HG03095 (cell line): ENCODE results near the gene SHROOM3.

Experiments used
- ATAC-seq: cut with Tn5 transposase; IDR thresholded peaks from one replicate; pipeline ENCODE4 v1.9.1; 2021; ENCODE audit warnings: moderate library complexity; ENCODE audit not compliant: unreplicated experiment

Gene SHROOM3

DNA sequence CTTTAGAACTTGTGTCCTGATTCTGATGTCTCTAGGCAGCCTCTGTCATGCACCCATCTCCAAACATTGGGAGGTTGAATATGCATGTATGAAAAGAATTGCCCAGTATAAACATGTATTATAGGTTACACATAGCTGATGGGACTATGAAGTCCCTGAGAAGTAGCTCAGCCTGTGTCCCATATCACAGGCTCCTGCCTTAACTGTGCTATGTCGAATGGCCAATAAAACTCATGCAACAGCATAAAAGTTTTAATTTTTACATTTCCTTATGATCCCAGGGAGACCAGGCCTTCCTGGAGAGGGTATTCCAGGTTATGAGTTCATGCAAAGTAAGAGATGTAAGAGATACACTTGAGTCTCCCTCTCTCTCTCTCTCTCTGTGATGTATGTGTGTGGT lies 217.4 kb downstream of the SHROOM3 start:
- no peak for ATAC-seq

DNA sequence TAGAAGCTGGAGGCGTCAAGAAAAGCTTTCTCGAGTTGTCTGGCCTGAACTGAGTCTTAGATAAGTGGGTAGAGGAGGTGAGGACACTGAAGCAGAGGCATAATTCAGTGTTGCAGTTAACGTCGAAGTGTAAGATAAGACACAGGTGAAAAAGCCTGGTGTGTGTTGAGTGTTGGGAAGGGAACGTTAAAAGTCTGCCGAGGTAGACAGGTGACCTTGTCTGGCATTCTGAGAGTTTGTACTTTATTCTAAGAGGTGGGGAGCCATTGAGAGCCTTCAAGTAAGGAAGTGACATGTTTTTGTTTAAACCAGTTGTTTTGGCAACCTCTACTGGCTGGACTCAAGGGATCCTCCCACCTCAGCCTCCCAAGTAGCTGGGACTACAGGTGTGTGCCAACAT lies 219.1 kb downstream of the SHROOM3 start:
- ATAC-seq: no peak

DNA sequence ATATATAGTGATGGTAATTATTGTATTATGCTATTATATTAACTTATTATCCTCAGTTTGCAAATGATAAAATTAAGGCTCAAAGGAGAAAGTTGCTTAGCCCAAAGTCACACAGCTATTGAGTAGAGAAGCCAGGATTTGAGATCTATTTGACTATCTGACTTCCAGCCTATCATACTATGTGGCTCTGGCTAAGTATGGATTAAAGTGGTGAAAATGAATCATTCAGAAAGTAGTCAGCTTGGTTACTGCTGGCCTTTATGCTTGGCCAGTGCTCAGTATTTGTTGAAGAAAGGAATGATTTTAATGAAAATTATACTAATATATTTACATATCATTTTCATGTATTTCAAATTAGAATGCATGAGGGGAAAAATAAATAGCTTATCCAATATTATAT lies 219.8 kb downstream of the SHROOM3 start:
- ATAC-seq: no peak

DNA sequence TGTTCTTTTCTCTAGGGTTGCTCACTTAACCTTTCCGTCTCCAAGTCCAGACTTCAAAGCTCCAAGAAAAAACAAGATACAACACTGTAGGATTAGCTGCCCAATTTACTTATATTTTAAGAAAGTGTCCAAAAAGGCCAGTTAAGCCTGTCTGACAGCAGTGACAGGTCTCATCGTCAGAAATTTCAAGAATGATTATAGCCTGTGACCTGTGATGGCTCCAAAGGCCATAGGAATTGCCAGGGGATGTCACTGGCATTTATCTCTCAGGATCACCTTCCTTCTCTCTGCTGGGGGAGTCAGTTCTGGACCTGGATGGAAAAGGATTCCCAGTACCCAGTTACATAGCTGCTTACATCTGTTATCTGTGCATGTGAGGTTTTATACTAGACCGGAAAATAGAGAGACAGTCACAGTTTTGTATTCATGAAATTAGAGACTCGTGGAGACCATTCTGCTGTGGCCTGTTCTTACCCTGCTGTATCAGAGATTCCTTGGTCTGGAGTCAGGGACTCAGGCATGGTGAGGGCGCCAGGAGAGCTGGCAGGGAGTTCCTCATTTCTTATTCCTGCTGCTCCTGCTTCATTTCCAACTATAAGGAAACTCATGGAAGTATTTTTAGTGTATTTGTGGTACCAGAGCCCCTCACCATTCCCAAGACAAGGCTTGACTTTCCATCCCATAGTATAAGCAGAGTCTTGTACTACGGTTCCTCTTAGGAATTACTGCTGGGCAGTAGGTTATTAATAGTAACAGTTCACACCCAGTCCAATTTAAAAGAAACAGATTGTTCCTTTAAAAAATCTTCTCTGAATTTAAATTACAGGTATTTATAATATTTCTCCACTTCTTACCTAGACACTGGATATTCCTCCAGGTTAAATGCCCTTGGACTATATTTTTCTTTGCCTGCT lies 220.8 kb downstream of the SHROOM3 start:
- no peak for ATAC-seq

DNA sequence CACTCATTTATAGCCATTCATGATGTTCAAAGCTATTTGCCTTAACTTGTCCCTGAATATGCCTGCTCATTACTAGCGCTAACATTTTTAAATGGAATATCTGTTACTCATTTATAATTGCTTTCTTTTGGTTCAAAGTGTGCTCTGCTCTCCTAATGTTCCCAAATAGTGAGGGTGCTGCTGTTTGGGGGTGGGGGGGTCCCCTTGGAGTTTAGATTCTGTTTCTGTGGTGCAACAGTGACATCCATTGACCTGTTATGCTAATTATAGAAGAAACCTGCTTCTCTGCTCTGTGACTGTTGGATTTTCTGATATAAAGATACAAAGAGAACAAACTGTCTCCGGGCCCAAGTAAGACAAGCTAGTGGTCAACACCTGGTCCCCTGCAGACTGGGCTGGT lies 222.4 kb downstream of the SHROOM3 start:
- ATAC-seq: no peak

DNA sequence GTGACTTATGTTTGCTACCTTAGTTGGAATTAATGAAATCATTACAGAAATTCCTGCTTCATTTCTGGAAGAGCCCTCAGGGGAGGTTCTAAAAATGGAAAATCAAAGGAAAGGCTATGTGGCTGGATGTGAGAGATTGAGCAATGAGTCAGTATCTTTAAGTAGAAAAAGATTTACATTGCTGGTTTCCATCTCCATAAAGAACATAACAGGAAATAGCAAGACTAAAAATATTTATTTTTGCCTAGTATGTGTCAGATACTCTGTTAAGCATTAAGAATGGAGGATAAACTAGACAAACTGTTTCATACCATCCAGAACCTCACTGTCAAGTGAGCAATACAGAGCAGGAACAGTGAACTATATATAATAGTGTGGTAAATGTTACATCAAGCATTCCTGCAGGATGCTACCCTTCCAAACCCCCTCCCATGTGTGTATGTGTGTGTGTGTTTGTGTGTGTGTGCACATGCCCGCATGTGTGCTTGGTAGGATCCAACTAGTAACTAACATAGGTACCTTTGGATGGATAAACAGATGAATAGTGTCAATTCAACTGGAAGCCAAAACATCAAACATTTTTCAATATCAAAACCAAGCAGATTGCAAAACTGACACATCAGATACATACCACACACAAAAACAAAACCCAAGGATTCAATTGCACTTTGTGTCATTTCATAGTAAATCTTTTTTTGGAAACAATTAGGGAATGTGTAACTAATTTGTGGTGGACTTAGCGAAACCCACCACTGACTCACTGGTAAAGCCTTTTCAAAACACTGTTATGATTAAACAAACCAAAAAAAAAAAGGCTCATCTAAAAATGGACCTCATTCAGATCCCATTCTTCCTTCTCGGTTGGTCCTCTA lies 223.4 kb downstream of the SHROOM3 start:
- no peak for ATAC-seq

DNA sequence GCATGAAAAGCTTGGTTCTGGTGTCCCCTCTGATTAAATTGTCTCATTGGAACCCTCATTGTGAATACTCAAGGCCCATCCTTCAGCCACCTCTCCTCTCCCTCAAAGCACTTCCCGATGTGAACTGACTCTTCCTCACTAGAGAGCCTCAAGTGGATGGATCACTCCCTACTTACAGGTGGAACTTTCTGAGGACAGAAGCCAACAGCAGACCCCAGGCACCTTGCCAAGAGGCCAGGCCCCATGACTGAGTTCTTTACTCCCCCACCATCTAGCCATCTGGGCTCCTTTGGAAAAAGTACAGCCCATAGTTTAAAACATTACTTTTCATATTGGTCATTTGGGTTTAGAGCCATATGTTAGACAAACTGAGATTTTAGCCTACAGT lies 224.1 kb downstream of the SHROOM3 start:
- no peak for ATAC-seq

DNA sequence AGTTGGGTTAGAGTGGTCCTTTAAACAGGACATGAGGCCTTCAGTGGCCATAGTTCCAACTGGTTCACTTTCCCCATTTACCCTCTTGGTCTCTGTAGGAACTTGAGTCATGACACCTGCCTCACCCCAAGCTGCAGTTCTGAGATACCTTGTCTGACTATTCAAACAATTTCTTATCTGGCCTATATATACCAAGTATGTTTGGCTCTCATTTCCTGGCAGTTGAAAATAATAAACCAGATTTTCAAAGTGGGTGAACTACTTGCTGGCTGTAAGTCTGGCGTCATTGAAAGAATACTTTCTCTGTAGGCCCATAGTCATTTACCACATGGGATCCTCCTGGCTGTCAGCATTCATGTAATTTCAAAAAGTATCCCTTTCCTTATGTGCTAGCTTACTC lies 228.8 kb downstream of the SHROOM3 start:
- ATAC-seq: no peak

DNA sequence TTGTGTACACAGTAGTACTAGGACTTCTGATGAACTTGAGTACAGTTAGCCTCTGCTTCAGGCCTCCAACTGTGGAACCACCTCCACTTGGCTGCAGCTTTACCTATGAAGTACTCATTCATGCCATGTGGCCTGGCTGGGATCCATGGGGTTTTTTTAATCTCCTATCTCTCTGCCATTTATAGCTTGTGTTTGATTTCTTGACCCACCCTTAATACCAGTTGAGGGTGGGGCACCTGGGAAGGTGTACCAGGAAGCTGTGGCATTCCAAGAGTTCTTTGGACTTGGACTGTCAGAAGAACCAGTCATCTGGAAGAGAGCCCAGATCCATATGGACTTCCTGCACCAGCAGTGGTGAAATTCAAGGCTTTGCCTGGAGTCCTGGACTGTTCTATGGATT lies 230.1 kb downstream of the SHROOM3 start:
- ATAC-seq: no peak

DNA sequence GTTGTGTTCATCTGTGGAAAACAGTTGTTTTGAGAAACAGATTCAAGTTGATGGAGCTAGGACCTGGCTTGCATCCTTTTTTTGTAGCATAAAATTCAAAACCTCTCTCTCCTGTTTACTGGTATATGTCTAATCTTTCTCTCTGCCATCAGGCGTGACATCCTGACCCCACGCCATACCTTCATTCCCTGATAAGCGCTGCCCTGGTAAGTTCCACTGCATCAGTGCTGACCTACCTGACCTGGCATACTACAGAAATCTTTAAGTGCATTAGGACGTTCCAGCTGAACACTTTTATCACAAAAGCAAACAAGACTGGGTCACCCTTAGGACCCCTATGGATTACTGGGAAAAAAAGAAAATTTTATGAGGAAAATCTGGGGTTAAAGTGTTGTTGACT lies 230.7 kb downstream of the SHROOM3 start:
- ATAC-seq: no peak

DNA sequence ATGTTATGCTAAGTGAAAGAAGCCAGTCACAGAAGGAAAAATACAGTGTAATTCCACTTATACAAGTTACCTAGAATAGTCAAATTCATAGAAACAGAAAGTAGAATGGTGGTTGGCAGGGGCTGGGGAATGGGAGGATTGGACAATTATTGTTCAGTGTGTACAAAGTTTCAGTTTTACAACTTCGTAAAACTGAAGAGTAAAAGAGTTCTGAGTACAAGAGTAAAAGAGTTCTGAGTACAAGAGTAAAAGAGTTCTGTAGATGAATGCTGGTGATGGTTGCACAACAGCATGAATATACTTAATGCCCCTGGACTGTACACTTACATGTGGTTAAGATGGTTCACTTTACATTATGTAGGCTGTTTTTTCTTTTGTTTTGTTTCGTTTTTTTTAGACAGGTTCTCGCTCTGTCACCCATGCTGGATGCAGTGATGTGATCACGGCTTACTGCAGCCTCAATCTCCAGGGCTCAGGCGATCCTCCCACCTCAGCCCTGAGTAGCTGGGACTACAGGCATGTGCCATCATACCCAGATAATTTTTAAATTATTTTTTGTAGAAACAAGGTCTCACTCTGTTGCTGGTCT lies 232.0 kb downstream of the SHROOM3 start:
- ATAC-seq: peak; percentile 62

DNA sequence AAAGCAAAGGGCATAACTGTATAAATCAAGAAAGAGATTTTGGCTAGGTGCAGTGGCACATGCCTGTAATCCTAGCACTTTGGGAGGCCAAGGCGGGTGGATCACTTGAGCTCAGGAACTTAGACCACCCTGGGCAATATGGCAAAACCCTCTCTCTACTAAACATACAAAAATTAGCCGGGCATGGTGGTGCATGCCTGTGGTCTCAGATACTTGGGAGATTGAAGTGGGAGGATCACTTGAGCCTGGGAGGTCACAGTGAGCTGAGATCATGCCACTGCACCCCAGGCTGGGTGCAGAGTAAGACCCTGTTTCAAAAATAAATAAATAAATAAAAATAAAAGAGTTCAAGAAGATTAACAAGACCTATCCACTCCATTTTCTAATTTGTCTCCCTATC lies 235.6 kb downstream of the SHROOM3 start:
- no peak for ATAC-seq

DNA sequence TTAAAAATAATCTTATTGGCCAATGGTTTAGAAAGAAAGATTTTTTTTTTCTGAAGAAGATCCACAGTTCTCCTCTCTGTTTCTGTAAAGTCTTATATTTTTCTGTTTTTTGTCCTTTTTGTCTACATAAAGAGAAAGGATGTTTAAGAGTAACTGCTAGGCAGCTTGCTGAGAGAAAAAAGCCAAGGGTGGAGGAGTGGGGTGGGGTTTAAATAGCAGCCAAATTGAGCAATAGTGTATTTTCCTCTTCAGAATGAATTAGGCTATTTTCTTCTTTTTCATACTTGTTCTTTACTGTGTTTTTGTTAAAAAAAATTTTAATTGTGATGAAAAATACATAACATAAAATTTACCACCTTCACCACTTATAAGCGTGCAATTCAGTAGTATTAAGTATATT lies 238.3 kb downstream of the SHROOM3 start:
- ATAC-seq: no peak

DNA sequence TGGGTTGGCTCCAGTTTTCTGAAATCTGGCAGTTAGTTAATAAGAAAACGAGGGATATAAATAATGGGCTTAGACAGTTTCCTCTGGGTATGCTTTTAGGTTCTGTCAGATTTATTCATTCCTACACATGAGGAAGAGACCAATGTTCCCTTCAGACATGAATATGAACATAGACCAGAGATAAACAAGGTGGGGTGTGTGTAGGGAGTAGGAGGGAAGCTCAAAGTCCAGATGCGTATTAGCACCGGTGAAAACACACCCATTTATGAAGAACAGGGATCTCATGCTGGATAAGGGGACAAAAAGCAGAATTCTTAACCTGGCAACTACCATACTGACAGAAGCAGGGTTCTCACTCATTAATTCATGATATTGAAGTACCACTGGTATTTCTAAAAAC lies 240.0 kb downstream of the SHROOM3 start:
- no peak for ATAC-seq

DNA sequence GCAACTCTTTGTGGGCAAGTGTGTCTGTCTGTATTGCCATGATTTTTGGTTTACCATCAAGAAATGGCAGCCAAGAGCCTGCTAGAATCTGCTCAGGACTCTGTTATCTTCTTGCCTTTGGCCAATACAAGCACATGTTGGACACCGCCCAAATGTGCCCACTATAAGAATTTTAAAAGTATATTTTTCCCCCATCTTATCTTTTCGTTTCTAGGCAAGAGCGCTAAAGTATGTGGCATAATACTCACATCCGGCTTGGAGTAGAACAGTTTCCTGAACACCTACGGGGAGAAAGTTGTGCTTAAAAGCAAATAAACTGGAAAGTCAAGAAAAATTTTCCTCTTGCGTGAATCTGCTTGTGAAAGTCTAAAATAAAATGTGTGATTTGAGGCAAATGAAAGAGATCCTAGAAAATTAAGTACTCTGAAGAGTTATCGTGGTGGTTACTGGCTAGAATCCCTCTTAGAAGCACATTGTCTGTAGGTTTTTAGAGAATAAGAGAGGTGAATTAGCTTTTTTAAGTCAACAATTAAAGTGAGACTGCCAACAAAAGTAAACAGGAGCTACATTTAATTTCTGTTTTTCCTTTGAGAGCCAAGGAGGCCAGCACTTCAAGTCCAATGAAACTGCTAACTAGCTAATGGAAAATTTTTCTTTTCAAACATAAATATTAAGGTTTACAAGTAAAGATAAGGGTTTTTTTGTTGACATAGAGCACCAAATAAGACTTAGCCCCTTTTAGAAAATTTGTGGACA lies 242.7 kb downstream of the SHROOM3 start:
- no peak for ATAC-seq

DNA sequence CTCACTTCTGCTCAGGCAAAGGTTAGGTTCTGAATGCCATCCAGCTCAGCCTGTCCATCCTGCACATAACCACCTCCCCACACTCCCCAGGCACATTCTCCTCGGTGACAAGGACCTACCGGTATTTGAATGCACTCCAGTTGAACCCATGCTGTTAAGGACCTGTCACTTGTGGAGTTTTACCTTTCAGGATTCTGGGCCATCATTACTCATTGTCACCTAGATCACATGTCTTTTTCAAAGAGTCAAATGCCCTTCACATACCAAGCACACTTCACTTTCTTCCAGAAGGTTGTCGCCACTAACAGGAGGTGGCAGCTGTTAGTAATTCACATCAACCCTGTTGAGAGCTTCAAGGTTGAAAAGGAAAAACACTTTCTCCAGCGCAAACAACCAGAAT lies 244.7 kb downstream of the SHROOM3 start:
- no peak for ATAC-seq

DNA sequence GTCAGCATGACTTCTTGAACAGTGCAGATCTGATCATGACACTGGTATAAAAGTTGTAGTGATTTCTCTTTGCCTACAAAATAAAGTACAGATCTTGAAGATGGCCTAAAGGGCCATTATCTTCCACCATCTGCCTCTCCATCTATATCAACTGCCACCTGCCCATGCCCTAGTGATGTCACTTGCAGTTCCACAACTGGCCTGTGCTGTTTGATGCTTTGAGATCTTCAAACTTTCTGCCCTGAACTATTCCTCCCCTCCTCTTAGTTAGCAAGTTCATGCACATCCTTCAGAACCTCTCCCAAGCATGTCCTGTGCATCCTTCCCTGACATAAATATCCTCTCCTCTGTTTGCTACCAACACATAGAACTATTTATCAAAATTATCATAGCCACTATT lies 245.9 kb downstream of the SHROOM3 start:
- no peak for ATAC-seq

DNA sequence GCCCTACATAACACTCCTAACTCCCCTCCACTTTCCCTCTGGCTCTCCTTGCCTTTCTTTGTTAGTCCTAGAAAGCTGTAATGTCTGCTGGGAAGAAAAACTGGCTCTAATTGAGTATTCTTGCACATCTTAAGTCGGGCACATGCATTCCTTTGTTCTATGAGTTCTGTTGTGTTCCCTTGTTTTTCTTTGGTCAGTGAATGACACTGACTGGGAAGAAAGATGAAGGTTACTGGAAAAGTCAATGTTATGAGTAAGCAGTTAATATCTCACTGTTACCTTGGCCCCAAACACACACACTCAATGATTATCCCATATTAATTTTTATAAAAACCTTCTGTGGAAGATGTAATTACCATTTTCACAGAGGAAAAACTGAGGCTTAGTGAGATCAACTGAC lies 247.0 kb downstream of the SHROOM3 start:
- no peak for ATAC-seq

DNA sequence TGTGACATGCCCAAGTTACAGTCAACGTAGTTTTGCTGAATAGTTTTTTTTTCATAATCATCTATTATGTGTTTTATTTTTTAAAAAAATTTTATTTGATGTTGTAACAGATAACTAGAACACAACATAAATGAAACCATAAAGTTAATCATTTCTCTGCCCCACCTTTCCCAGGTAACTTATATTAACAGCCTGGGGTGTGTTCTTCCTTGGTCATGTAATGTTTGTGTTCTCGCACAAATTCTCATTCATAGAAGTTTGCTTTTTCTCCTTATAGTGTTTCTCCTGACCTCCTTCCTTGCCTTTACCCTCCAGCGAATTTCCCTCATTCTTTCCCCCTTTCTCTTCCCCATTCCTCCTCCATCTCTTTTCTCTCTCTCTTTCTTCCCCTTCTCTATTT lies 248.1 kb downstream of the SHROOM3 start:
- no peak for ATAC-seq

DNA sequence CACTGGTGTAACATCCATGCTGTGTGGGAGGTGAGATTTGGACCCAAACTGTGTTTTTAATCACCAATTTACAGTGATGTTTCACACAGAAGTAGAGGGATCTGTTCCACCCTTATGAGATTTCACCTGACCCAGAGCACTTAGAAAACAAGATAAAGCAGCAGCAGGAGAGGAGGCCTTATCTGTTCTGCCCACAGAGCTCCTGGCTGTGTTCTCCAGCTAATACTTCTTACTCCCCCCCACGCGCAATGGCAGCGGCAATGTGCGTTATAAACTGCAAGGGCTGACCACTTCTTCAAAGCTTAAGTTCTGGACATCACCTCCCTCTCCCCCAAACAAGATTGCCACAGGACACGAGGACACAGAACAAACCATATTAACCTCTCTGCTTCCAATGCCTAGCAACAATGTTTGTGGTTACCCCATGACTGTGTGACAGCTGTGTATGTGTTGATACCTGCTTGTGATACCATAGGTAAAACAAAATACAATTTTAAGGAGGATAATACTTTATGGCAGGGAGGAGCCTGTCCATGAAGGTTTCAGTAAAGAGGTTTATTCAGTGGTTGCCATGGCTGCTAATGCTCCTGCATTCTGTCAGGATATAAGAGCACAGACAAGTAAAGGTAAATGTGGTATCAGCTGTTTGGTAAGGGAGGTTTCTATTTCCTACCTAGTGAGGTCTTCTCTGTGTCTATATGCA lies 252.9 kb downstream of the SHROOM3 start:
- no peak for ATAC-seq
